Measurements from ENCODE around the gene ANKRD66. TPM values are rescaled to one million over a fixed set of nuclear protein-coding genes. Genes with fewer than 3 reads are reported as not detected.

Gene ANKRD66
- polyA plus RNA-seq, 1 donor (not counting 4 experiments of a cell fraction or from before 2014, with no cell fraction given): not detected

DNA sequence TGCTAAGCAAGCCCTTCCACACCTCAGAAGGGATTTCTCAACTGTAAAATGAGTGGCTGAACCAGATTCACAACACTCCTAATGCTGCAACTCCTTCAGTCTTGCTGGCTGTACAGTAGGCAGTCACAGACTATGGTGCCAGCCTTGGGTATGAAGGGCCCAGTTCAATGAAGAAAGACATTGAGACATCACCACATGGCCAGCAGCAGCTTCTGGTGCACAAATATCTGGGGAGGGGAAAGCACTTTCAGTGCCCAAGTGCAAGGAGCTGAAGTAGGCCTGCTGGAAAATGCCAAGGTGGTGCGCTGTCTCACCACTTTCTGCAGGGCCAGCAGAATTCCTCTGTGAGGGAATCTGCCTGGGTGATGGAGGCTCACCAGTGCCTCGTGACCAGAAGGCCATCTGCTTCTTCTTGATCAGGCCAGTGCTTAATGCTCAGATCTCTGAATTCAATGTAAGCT, 13.4 kb upstream of the ANKRD66 start:
- Histone ChIP-seq H3K27me3 (ENCODE audit: control insufficient read depth, extremely low read depth, insufficient read depth, low read length) (no peaks in the 10 kb centered on the region), H3K79me2 (ENCODE audit: control insufficient read depth, insufficient read depth, low read length) (no peaks in the 10 kb centered on the region), H3K9me3 (ENCODE audit: control insufficient read depth, low read depth, low read length) (no peaks in the 10 kb centered on the region), H3K36me3 (ENCODE audit: control insufficient read depth in 2 of 2, extremely low read depth in 1 of 2, insufficient read depth in 2 of 2, low read length in 2 of 2) (no peaks in the 10 kb centered on the region), H3K4me2 (ENCODE audit: control insufficient read depth, extremely low read depth, insufficient read depth, low read depth, low read length) (no peak overlapping the region), H3K4me3 (ENCODE audit: control insufficient read depth in 2 of 3, extremely low read depth in 1 of 3, insufficient read depth in 2 of 3, low read depth in 1 of 3, low read length in 3 of 3) (no peak overlapping the region), H3K9ac (ENCODE audit: control insufficient read depth, extremely low read depth, insufficient read depth, low read length) (no peak overlapping the region), H3K9me1 (ENCODE audit: control insufficient read depth, extremely low read depth, insufficient read depth, low read length) (no peaks in the 10 kb centered on the region), H4K20me1 (ENCODE audit: control insufficient read depth, extremely low read depth, insufficient read depth, low read length) (no peaks in the 10 kb centered on the region), H3K4me1 (ENCODE audit: control insufficient read depth, extremely low read depth, insufficient read depth, low read length) (peaks cover 23% of the 10 kb centered on the region), H3K27ac (ENCODE audit: control insufficient read depth, insufficient read depth, low read length) (no peak overlapping the region), H2AFZ (ENCODE audit: control insufficient read depth, low read length) (no peak overlapping the region)
- DNase-seq (ENCODE audit: low read depth, low spot score): no peak
- dilution Hi-C loops (cut with MboI; ENCODE audit: extremely low pct_ligation_motif_present, low sequenced_read_pairs): no loop called here
- no peak for TF ChIP-seq EZH2 (IDR thresholded peaks at IDR 0.05; ENCODE audit: low read length)
- TF ChIP-seq, protein P1, sequence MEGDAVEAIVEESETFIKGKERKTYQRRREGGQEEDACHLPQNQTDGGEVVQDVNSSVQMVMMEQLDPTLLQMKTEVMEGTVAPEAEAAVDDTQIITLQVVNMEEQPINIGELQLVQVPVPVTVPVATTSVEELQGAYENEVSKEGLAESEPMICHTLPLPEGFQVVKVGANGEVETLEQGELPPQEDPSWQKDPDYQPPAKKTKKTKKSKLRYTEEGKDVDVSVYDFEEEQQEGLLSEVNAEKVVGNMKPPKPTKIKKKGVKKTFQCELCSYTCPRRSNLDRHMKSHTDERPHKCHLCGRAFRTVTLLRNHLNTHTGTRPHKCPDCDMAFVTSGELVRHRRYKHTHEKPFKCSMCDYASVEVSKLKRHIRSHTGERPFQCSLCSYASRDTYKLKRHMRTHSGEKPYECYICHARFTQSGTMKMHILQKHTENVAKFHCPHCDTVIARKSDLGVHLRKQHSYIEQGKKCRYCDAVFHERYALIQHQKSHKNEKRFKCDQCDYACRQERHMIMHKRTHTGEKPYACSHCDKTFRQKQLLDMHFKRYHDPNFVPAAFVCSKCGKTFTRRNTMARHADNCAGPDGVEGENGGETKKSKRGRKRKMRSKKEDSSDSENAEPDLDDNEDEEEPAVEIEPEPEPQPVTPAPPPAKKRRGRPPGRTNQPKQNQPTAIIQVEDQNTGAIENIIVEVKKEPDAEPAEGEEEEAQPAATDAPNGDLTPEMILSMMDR (optimal IDR thresholded peaks at IDR 0.05 in 1 of 3, IDR thresholded peaks at IDR 0.05 in 1 of 3, conservative IDR thresholded peaks at IDR 0.05 in 1 of 3; ENCODE audit: extremely low read depth in 1 of 3, insufficient read depth in 2 of 3, low read length in 3 of 3): no peak
- no peak for FAIRE-seq

DNA sequence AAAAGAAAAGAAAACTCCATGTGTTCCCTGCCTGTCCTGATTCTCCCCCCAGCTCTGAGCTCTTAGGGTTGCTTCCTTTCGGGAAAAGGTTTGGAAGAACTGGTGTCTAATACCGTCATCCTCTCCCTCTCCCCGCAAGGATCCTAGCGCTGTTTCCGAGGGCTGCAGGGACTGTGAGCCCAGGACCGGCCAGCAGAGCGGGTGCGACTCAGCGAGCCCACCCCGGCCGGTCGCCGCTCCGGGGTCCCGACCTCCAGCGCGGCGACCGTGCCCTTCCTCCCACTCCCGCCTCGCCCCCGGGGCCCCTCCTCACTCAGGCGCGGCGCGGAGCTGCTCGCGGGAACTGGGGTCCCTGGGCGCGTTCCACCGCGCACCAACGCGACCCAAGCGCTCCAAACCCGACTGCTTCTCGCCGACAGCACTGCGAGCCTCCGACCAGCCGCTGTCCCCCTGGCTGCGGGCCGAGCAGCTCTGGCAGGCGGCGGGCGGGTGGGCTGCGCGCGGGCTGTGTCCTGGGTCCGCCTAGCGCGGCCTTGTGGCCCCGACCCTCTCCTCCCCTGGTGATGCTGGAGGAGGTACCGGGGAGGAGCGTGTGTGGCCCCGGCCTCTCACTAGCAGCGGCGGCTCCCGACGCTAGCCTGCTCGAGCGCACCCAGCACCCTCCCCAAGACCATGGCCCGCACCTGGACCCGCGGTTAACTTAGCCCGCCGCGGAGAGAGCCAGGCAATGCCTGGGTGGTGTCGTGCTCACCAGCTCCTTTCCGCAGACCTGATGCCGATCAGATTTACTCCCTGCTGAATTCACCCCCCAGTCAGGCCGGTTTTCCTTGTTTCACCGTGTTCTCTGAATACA, 11.6 kb upstream of the ANKRD66 start, which contains the start of gene PLA2G7:
TSS of gene PLA2G7 (minus strand) at position 509 of the 853 bp plus-strand sequence. CDS start 12,484 bp downstream, outside the sequence.
- Histone ChIP-seq H3K79me2 (ENCODE audit: control insufficient read depth, insufficient read depth, low read length) (no peaks in the 10 kb centered on the region), H3K4me2 (ENCODE audit: control insufficient read depth, extremely low read depth, insufficient read depth, low read depth, low read length) (peak within 1 kb of the TSS; percentile 94), H2AFZ (ENCODE audit: control insufficient read depth, low read length) (peak within 1 kb of the TSS; percentile 74), H3K9me3 (ENCODE audit: control insufficient read depth, low read depth, low read length) (no peaks in the 10 kb centered on the region), H3K27ac (ENCODE audit: control insufficient read depth, insufficient read depth, low read length) (peak within 1 kb of the TSS; percentile 10), H3K9ac (ENCODE audit: control insufficient read depth, extremely low read depth, insufficient read depth, low read length) (peak within 1 kb of the TSS; percentile 69), H3K4me3 (ENCODE audit: control insufficient read depth in 2 of 3, extremely low read depth in 1 of 3, insufficient read depth in 2 of 3, low read depth in 1 of 3, low read length in 3 of 3) (peak within 1 kb of the TSS; percentile 54 to 80 (median 77)), H3K4me1 (ENCODE audit: control insufficient read depth, extremely low read depth, insufficient read depth, low read length) (peaks cover 23% of the 10 kb centered on the region), H3K9me1 (ENCODE audit: control insufficient read depth, extremely low read depth, insufficient read depth, low read length) (no peaks in the 10 kb centered on the region), H3K36me3 (ENCODE audit: control insufficient read depth in 2 of 2, extremely low read depth in 1 of 2, insufficient read depth in 2 of 2, low read length in 2 of 2) (no peaks in the 10 kb centered on the region), H4K20me1 (ENCODE audit: control insufficient read depth, extremely low read depth, insufficient read depth, low read length) (no peaks in the 10 kb centered on the region), H3K27me3 (ENCODE audit: control insufficient read depth, extremely low read depth, insufficient read depth, low read length) (no peaks in the 10 kb centered on the region)
- TF ChIP-seq, protein P1 (optimal IDR thresholded peaks at IDR 0.05 in 1 of 3, IDR thresholded peaks at IDR 0.05 in 1 of 3, conservative IDR thresholded peaks at IDR 0.05 in 1 of 3; ENCODE audit: extremely low read depth in 1 of 3, insufficient read depth in 2 of 3, low read length in 3 of 3): no peak
- no peak for TF ChIP-seq EZH2 (IDR thresholded peaks at IDR 0.05; ENCODE audit: low read length)
- no peak for DNase-seq (ENCODE audit: low read depth, low spot score)
- dilution Hi-C loops (cut with MboI; ENCODE audit: extremely low pct_ligation_motif_present, low sequenced_read_pairs): no loop called here
- FAIRE-seq: no peak

Measured in keratinocyte (primary cell).